Body of pancreas (tissue), 4 donors: ENCODE results near the gene ZYG11B. TPM values are rescaled to one million over a fixed set of nuclear protein-coding genes. Genes with fewer than 3 reads are reported as not detected.

ENCODE experiments used
- ATAC-seq: fragments of 150-250 bp; one replicate; pipeline ENCODE4 v1.9.1; 2016
- DNase-seq, 4 donors: peaks; one replicate each; pipeline ENCODE4 v3.0.0-alpha.2; 2019
- H3K27ac ChIP-seq, 4 donors: fragments of 200-600 bp; sonication (generic); 1 replicate in 3 of 4; 2 replicates in 1 of 4; pipeline versions ENCODE4 v1.5.1 to v1.6.1; 2016 to 2019; ENCODE audit warnings: mild to moderate bottlenecking in 1 of 4, mixed read lengths in 1 of 4, moderate library complexity in 1 of 4
- H3K27me3 ChIP-seq, 2 donors: fragments of 200-600 bp; sonication (generic); one replicate each; pipeline ENCODE4 v1.6.0; 2016; ENCODE audit warnings: mild to moderate bottlenecking in 1 of 2
- H3K36me3 ChIP-seq, 2 donors: fragments of 200-600 bp; sonication (generic); replicated peaks in 1 of 2; 2 replicates each; pipeline ENCODE4 v1.5.1; 2016; ENCODE audit warnings: low read depth in 2 of 2; ENCODE audit not compliant: insufficient read depth in 1 of 2
- H3K4me1 ChIP-seq: fragments of 200-600 bp; sonication (generic); one replicate; pipeline ENCODE4 v1.6.0; 2016
- H3K4me3 ChIP-seq, 2 donors: fragments of 200-600 bp; sonication (generic); 1 replicate in 1 of 2; 2 replicates in 1 of 2; pipeline ENCODE4 v1.5.1; 2016 to 2019
- H3K9me3 ChIP-seq, 3 donors: fragments of 200-600 bp; sonication (generic); 1 replicate in 2 of 3; 2 replicates in 1 of 3; pipeline ENCODE4 v1.5.1; 2016
- POLR2A ChIP-seq, 3 donors: fragments of 450-650 bp; IDR thresholded peaks; one replicate each; pipeline ENCODE4 v1.6.1; 2016; ENCODE audit warnings: antibody characterized with exemption in 3 of 3, mild to moderate bottlenecking in 2 of 3
- WGBS, 2 donors: methylation state at CpG; one replicate each; pipeline ENCODE4 v1.1.5; 2017; 5-methylcytosine and 5-hydroxymethylcytosine counted together
- intact Hi-C: fragments of 100-400 bp; cut with DNase I; formaldehyde crosslinking; loops from one replicate; pipeline ENCODE4 v1.15.1; 2023
- total RNA-seq, 2 donors: library from RNA; depleted of rRNA; stranded (reverse); fragments of >200 nt; gene quantifications; one replicate each; pipeline ENCODE4 v1.1.0, GENCODE V29; 2016
- TF ChIP-seq, protein P1 (sequence below), 7 experiments: fragments of 450-650 bp in 4 of 7; fragments of 200-600 bp in 3 of 7; sonication (generic) in 3 of 7; IDR thresholded peaks; one replicate each; pipeline ENCODE4 v1.5.1; 2016 to 2019; ENCODE audit warnings: antibody characterized with exemption in 7 of 7

The ZYG11B gene
- total RNA-seq, 2 donors from 2014 or later, result 16.3 to 16.5 TPM

DNA sequence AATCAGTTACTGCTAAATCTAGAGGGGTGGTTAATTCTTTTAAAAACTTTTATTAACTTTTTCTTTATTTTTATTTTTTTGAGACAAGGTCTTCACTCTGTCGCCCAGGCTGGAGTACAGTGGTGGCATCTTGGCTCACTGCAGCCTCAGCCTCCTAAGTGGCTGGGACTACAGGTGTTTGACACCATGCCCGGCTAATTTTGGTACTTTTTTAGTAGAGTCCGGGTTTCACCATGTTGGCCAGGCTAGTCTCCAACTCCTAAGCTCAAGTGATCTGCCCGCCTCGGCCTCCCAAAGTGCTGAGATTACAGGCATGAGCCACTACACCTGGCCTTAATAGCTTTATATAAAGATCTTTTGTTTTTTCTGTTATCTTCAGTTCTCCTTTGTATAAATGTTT is 11.9 kb downstream of the ZYG11B start:
- intact Hi-C loops, result no loop called here
- H3K4me3 ChIP-seq, result no peak overlapping the region
- no peak for ATAC-seq
- H3K9me3 ChIP-seq, result no peaks in the 10 kb centered on the region
- H3K27me3 ChIP-seq, result no peaks in the 10 kb centered on the region
- H3K27ac ChIP-seq, result no peak overlapping the region
- H3K4me1 ChIP-seq, result peaks cover 8% of the 10 kb centered on the region
- DNase-seq, result no peak
- H3K36me3 ChIP-seq, result no peaks in the 10 kb centered on the region
- TF ChIP-seq, protein P1, sequence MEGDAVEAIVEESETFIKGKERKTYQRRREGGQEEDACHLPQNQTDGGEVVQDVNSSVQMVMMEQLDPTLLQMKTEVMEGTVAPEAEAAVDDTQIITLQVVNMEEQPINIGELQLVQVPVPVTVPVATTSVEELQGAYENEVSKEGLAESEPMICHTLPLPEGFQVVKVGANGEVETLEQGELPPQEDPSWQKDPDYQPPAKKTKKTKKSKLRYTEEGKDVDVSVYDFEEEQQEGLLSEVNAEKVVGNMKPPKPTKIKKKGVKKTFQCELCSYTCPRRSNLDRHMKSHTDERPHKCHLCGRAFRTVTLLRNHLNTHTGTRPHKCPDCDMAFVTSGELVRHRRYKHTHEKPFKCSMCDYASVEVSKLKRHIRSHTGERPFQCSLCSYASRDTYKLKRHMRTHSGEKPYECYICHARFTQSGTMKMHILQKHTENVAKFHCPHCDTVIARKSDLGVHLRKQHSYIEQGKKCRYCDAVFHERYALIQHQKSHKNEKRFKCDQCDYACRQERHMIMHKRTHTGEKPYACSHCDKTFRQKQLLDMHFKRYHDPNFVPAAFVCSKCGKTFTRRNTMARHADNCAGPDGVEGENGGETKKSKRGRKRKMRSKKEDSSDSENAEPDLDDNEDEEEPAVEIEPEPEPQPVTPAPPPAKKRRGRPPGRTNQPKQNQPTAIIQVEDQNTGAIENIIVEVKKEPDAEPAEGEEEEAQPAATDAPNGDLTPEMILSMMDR (IDR thresholded peaks at IDR 0.05), result no peak
- no peak for TF ChIP-seq POLR2A (IDR thresholded peaks at IDR 0.05)
- WGBS, 2 donors, result 91 to 94% methylated on average over 5 of the region's 5 CpGs

DNA sequence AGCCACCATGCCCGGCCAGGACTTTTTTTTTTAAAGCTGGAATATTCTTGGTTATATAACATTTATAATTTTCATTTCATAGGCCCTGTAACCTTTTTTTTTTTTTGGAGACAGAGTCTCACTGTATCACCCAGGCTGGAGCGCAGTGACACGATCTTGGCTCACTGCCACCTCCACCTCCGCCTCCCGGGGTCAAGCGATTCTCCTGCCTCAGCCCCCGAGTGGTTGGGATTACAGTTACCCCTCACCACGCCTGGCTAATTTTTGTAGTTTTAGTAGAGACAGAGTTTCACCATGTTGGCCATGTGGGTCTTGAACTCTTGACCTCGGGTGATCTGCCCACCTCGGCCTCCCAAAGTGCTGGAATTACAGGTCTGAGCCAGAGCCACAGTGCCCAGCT is 12.6 kb downstream of the ZYG11B start:
- intact Hi-C loops, result no loop called here
- no peak for DNase-seq

DNA sequence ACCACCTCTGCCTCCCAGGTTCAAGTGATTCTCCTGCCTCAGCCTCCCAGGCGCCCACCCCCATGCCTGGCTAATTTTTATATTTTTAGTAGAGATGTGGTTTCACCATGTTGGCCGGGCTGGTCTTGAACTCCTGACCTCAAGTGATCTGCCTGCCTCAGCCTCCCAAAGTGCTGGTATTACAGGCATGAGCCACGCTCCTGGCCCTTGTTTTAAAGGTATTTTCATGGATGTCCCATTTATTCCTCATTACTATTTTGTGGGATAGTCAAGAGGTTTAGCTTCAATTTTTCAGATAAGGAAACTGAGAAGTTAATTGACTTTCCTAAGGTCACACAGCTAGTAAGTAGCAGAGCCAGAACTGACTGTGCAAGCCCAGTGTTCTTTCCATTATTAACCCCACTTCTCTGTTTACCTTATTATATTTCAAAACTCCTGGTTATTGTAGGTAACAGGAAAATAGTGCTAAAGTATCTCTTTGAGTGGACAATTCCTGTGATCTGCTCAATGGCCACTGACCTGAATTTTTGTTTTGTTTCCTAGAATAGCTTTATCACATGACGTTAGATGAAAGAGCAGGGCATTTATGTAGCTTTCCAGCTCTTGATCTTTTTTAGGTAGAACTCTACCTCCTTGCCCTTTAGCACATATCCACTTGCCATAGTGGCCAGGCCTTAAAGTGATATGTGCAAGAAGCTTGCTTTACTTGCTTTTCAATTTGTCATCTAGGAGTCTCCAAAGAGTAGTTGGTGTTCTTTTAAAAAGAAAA is 13.6 kb downstream of the ZYG11B start:
- 77 to 82% methylated on average over 4 of the region's 4 CpGs for WGBS, 2 donors
- Histone ChIP-seq H3K4me3 (no peak overlapping the region), H3K27me3 (no peaks in the 10 kb centered on the region), H3K4me1 (peaks cover 8% of the 10 kb centered on the region), H3K36me3 (no peaks in the 10 kb centered on the region), H3K27ac (no peak overlapping the region), H3K9me3 (no peaks in the 10 kb centered on the region)
- intact Hi-C loops, result no loop called here
- no peak for TF ChIP-seq POLR2A (IDR thresholded peaks at IDR 0.05)
- TF ChIP-seq, protein P1 (IDR thresholded peaks at IDR 0.05), result no peak
- ATAC-seq, result no peak
- DNase-seq, result no peak

More for the DNA sequence above, 12.6 kb downstream of the ZYG11B start:
- Histone ChIP-seq H3K4me3 (no peak overlapping the region), H3K27ac (no peak overlapping the region), H3K27me3 (no peaks in the 10 kb centered on the region), H3K4me1 (peaks cover 8% of the 10 kb centered on the region), H3K36me3 (no peaks in the 10 kb centered on the region), H3K9me3 (no peaks in the 10 kb centered on the region)
- no peak for TF ChIP-seq POLR2A (IDR thresholded peaks at IDR 0.05)
- TF ChIP-seq, protein P1 (IDR thresholded peaks at IDR 0.05), result no peak
- no peak for ATAC-seq
- 64 to 76% methylated on average over 10 of the region's 10 CpGs for WGBS, 2 donors

DNA sequence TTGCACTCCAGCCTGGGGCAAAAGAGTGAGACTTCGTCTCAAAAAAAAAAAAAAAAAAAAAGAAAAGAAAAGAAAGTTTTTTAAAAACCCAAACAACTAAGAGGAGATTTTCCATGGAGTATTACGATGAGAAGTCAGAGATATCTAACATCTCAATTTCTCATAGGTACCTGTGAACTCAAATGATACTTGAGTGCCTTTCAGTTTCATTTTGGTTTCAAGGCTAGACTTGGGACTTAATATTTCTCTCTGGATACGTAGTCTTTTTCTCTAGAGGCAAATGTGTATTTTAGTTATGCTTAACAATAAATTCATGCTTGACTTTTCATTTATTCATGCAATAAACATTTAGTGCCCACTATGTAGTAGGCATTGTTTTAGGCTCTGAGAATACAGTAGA is 15.0 kb downstream of the ZYG11B start:
- no peak for TF ChIP-seq POLR2A (IDR thresholded peaks at IDR 0.05)
- TF ChIP-seq, protein P1 (IDR thresholded peaks at IDR 0.05), result no peak
- peaks cover 8% of the 10 kb centered on the region for H3K4me1 ChIP-seq
- no peaks in the 10 kb centered on the region for H3K9me3 ChIP-seq
- no peak overlapping the region for H3K27ac ChIP-seq
- H3K27me3 ChIP-seq, result no peaks in the 10 kb centered on the region
- WGBS, 2 donors, result 93 to 95% methylated on average over 3 of the region's 3 CpGs
- H3K36me3 ChIP-seq, result no peaks in the 10 kb centered on the region
- DNase-seq, result no peak
- H3K4me3 ChIP-seq, result no peak overlapping the region
- no peak for ATAC-seq
- intact Hi-C loops, result no loop called here

DNA sequence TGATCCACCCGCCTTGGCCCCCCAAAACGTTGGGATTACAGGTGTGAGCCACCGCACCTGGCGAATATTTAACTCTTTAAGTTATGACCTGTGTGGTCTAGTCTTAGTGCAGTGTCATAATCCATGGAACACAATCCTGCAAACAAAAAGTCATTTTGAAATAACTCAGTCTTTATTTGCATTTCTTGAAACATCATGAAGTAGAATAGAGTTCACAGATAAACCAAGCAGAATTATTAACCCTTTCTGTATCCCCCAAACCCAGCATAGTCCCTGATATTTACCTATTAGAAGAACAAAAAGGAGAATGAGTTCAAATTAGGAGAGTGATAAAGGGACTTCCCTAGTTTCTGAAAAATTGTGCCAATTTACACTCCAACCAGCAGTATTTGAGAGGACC is 19.9 kb downstream of the ZYG11B start:
- H3K9me3 ChIP-seq, result no peaks in the 10 kb centered on the region
- DNase-seq (no peak), ATAC-seq (no peak)
- H3K4me3 ChIP-seq, result no peak overlapping the region
- no peaks in the 10 kb centered on the region for H3K27me3 ChIP-seq
- no peaks in the 10 kb centered on the region for H3K36me3 ChIP-seq
- intact Hi-C loops, result no loop called here
- no peaks in the 10 kb centered on the region for H3K4me1 ChIP-seq
- WGBS, 2 donors, result 72 to 79% methylated on average over 4 of the region's 4 CpGs
- no peak for TF ChIP-seq POLR2A (IDR thresholded peaks at IDR 0.05)
- TF ChIP-seq, protein P1 (IDR thresholded peaks at IDR 0.05), result no peak
- no peak overlapping the region for H3K27ac ChIP-seq
